ENCODE results near the gene CELA2A.

CELA2A gene

DNA sequence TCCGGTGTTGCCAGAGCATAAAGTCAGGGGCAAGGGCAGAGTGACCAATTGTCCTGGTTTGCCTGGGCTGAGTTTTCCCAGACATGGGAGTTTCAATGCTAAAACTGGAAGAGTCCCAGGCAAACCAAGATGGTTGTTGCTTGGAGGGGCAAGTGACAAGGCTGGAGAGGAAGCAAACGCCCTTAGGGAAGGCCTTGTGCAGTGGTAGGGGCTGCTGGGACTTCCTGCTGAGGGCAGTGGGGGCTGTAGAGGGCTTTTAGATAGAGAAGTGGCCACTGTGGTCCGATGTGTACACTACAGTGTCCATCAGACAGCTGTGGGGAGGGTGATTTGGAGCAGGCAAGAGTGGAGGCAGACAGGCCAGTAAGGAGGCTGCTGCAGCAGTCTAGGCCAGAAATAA, 7.0 kb upstream of the CELA2A start:
- no peak for ATAC-seq

DNA sequence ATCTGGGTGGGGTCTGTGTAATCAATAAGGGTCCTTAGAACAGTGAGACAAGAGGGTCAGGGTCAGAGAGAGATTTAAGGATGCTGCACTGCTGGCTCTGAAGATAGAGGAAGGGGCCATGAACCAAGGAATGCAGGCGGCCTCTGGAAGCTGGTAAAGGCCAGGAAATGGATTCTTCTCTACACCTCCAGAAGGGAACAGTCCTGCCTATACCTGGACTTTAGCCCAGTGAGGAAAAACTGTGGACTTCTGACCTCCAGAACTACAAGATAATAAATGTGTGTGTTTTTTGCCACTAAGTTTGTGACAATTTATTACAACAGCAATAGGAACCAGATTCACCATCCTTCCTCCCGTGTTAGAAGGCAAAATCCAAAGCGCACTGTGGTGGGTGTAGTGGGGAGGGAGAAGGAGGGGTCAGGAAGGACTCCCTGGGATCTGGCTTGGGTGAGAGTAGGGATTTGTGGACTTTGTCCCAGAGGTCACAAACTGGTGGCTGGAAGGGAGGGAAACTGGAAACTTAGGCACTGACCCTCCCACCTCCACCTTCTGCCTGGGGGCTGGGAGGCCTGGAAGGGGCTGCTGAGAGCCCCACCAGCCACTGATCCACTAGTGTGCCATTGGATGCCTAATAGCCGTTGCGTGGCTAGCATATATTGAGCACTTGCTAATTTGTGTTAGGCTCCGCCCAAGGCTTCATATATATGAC, 5.4 kb upstream of the CELA2A start:
- TF ChIP-seq, protein P1, sequence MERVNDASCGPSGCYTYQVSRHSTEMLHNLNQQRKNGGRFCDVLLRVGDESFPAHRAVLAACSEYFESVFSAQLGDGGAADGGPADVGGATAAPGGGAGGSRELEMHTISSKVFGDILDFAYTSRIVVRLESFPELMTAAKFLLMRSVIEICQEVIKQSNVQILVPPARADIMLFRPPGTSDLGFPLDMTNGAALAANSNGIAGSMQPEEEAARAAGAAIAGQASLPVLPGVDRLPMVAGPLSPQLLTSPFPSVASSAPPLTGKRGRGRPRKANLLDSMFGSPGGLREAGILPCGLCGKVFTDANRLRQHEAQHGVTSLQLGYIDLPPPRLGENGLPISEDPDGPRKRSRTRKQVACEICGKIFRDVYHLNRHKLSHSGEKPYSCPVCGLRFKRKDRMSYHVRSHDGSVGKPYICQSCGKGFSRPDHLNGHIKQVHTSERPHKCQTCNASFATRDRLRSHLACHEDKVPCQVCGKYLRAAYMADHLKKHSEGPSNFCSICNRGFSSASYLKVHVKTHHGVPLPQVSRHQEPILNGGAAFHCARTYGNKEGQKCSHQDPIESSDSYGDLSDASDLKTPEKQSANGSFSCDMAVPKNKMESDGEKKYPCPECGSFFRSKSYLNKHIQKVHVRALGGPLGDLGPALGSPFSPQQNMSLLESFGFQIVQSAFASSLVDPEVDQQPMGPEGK (CRISPR knock-in tag; IDR thresholded peaks at IDR 0.05; ENCODE audit: borderline replicate concordance), result no peak
- TF ChIP-seq CSDC2 (CRISPR knock-in tag; IDR thresholded peaks at IDR 0.05), result no peak
- TF ChIP-seq, protein P2, sequence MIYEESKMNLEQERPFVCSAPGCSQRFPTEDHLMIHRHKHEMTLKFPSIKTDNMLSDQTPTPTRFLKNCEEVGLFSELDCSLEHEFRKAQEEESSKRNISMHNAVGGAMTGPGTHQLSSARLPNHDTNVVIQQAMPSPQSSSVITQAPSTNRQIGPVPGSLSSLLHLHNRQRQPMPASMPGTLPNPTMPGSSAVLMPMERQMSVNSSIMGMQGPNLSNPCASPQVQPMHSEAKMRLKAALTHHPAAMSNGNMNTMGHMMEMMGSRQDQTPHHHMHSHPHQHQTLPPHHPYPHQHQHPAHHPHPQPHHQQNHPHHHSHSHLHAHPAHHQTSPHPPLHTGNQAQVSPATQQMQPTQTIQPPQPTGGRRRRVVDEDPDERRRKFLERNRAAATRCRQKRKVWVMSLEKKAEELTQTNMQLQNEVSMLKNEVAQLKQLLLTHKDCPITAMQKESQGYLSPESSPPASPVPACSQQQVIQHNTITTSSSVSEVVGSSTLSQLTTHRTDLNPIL (CRISPR knock-in tag; IDR thresholded peaks at IDR 0.05; ENCODE audit: low read depth), result no peak
- TF ChIP-seq GLIS3 (CRISPR knock-in tag; IDR thresholded peaks at IDR 0.05), result no peak
- no peak for TF ChIP-seq ZNF8 (CRISPR knock-in tag; IDR thresholded peaks at IDR 0.05)
- TF ChIP-seq, protein P3, sequence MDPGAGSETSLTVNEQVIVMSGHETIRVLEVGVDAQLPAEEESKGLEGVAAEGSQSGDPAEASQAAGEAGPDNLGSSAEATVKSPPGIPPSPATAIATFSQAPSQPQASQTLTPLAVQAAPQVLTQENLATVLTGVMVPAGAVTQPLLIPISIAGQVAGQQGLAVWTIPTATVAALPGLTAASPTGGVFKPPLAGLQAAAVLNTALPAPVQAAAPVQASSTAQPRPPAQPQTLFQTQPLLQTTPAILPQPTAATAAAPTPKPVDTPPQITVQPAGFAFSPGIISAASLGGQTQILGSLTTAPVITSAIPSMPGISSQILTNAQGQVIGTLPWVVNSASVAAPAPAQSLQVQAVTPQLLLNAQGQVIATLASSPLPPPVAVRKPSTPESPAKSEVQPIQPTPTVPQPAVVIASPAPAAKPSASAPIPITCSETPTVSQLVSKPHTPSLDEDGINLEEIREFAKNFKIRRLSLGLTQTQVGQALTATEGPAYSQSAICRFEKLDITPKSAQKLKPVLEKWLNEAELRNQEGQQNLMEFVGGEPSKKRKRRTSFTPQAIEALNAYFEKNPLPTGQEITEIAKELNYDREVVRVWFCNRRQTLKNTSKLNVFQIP (CRISPR knock-in tag; IDR thresholded peaks at IDR 0.05; ENCODE audit: borderline replicate concordance, low read depth), result no peak
- TF ChIP-seq, protein P4, sequence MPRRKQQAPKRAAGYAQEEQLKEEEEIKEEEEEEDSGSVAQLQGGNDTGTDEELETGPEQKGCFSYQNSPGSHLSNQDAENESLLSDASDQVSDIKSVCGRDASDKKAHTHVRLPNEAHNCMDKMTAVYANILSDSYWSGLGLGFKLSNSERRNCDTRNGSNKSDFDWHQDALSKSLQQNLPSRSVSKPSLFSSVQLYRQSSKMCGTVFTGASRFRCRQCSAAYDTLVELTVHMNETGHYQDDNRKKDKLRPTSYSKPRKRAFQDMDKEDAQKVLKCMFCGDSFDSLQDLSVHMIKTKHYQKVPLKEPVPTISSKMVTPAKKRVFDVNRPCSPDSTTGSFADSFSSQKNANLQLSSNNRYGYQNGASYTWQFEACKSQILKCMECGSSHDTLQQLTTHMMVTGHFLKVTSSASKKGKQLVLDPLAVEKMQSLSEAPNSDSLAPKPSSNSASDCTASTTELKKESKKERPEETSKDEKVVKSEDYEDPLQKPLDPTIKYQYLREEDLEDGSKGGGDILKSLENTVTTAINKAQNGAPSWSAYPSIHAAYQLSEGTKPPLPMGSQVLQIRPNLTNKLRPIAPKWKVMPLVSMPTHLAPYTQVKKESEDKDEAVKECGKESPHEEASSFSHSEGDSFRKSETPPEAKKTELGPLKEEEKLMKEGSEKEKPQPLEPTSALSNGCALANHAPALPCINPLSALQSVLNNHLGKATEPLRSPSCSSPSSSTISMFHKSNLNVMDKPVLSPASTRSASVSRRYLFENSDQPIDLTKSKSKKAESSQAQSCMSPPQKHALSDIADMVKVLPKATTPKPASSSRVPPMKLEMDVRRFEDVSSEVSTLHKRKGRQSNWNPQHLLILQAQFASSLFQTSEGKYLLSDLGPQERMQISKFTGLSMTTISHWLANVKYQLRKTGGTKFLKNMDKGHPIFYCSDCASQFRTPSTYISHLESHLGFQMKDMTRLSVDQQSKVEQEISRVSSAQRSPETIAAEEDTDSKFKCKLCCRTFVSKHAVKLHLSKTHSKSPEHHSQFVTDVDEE (CRISPR knock-in tag; IDR thresholded peaks at IDR 0.05), result no peak
- TF ChIP-seq, protein P5, sequence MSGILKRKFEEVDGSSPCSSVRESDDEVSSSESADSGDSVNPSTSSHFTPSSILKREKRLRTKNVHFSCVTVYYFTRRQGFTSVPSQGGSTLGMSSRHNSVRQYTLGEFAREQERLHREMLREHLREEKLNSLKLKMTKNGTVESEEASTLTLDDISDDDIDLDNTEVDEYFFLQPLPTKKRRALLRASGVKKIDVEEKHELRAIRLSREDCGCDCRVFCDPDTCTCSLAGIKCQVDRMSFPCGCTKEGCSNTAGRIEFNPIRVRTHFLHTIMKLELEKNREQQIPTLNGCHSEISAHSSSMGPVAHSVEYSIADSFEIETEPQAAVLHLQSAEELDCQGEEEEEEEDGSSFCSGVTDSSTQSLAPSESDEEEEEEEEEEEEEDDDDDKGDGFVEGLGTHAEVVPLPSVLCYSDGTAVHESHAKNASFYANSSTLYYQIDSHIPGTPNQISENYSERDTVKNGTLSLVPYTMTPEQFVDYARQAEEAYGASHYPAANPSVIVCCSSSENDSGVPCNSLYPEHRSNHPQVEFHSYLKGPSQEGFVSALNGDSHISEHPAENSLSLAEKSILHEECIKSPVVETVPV (CRISPR knock-in tag; IDR thresholded peaks at IDR 0.05), result no peak
- TF ChIP-seq ESRRG (CRISPR knock-in tag; IDR thresholded peaks at IDR 0.05), result no peak
- TF ChIP-seq ZNF565 (CRISPR knock-in tag; conservative IDR thresholded peaks at IDR 0.05; ENCODE audit: low read depth), result no peak
- no peak for TF ChIP-seq ISL1 (CRISPR knock-in tag; IDR thresholded peaks at IDR 0.05)
- TF ChIP-seq ZFP3 (CRISPR knock-in tag; IDR thresholded peaks at IDR 0.05), result no peak
- TF ChIP-seq TOX (CRISPR knock-in tag; IDR thresholded peaks at IDR 0.05; ENCODE audit: borderline replicate concordance), result no peak
- no peak for TF ChIP-seq ARNTL (CRISPR knock-in tag; IDR thresholded peaks at IDR 0.05; ENCODE audit: borderline replicate concordance, low read depth)
- no peak for TF ChIP-seq OSR1 (CRISPR knock-in tag; IDR thresholded peaks at IDR 0.05)
- no peak for TF ChIP-seq TCF4 (CRISPR knock-in tag; IDR thresholded peaks at IDR 0.05; ENCODE audit: borderline replicate concordance)
- TF ChIP-seq ZNF70 (CRISPR knock-in tag; IDR thresholded peaks at IDR 0.05), result no peak
- no peak for TF ChIP-seq PPARA (CRISPR knock-in tag; IDR thresholded peaks at IDR 0.05; ENCODE audit: borderline replicate concordance)

More for the DNA sequence above, 7.0 kb upstream of the CELA2A start:
- TF ChIP-seq TCF4 (CRISPR knock-in tag; IDR thresholded peaks at IDR 0.05; ENCODE audit: borderline replicate concordance) (no peak), OSR1 (CRISPR knock-in tag; IDR thresholded peaks at IDR 0.05) (no peak), ISL1 (CRISPR knock-in tag; IDR thresholded peaks at IDR 0.05) (no peak), ESRRG (CRISPR knock-in tag; IDR thresholded peaks at IDR 0.05) (no peak)
- TF ChIP-seq, protein P1 (CRISPR knock-in tag; IDR thresholded peaks at IDR 0.05; ENCODE audit: borderline replicate concordance), result no peak

More for the DNA sequence above, 5.4 kb upstream of the CELA2A start:
- no peak for ATAC-seq
